Measurements from ENCODE around the gene HSPD1. TPM values are rescaled to one million over a fixed set of nuclear protein-coding genes. Genes with fewer than 3 reads are reported as not detected.

HSPD1 gene
- total and polyA plus RNA-seq, 9 of the 15 experiments (the other 6 are each of a cell fraction or from before 2014, with no cell fraction given) = 398 to 1,014 (median 622) TPM

DNA sequence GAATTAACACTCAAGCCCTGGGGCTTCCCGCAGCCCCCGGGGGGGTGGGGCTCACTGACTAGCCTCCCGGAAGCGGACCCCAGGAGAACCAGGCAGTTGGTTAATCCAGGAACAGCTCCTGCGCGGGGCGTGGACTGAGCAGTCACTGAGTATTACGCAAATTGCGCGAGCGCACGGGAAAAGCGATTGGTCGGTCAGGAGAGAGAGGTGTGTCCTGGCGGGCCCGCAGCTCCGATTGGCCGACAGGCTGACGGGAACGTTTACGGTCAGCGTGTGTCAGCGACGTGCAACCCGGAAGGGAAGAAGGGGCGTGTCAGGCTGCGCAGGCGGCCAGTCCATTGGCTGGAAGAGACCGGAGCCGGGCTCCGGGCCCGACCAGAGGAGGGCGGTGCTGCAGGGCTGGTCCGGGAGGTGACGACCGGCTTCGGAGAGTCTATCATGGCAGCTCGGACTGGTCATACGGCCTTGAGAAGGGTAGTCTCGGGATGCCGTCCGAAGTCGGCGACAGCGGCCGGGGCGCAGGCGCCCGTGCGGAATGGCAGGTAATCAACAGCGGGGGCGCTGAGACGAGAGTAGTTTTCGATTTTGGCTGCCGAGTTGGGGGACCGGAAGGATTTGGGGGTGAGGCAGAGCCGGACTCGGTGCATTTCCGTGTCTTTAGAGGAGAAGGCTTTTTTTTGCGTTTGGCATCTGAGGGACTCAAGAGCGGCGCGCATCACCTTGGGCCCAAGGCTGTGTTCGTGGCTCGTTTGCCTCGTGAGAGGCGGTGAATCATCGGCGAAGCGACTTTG, 46.3 kb downstream of the HSPD1 start, which contains the start of gene COQ10B (continued):
- TF ChIP-seq, protein P1, sequence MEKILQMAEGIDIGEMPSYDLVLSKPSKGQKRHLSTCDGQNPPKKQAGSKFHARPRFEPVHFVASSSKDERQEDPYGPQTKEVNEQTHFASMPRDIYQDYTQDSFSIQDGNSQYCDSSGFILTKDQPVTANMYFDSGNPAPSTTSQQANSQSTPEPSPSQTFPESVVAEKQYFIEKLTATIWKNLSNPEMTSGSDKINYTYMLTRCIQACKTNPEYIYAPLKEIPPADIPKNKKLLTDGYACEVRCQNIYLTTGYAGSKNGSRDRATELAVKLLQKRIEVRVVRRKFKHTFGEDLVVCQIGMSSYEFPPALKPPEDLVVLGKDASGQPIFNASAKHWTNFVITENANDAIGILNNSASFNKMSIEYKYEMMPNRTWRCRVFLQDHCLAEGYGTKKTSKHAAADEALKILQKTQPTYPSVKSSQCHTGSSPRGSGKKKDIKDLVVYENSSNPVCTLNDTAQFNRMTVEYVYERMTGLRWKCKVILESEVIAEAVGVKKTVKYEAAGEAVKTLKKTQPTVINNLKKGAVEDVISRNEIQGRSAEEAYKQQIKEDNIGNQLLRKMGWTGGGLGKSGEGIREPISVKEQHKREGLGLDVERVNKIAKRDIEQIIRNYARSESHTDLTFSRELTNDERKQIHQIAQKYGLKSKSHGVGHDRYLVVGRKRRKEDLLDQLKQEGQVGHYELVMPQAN (IDR thresholded peaks at IDR 0.05; ENCODE audit: borderline replicate concordance) = peak; percentile 50; the same call in 1 of the 2 replicates
- TF ChIP-seq, protein P2, sequence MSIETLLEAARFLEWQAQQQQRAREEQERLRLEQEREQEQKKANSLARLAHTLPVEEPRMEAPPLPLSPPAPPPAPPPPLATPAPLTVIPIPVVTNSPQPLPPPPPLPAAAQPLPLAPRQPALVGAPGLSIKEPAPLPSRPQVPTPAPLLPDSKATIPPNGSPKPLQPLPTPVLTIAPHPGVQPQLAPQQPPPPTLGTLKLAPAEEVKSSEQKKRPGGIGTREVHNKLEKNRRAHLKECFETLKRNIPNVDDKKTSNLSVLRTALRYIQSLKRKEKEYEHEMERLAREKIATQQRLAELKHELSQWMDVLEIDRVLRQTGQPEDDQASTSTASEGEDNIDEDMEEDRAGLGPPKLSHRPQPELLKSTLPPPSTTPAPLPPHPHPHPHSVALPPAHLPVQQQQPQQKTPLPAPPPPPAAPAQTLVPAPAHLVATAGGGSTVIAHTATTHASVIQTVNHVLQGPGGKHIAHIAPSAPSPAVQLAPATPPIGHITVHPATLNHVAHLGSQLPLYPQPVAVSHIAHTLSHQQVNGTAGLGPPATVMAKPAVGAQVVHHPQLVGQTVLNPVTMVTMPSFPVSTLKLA (conservative IDR thresholded peaks at IDR 0.05) = peak; percentile 60 to 82
- TF ChIP-seq, protein P3, sequence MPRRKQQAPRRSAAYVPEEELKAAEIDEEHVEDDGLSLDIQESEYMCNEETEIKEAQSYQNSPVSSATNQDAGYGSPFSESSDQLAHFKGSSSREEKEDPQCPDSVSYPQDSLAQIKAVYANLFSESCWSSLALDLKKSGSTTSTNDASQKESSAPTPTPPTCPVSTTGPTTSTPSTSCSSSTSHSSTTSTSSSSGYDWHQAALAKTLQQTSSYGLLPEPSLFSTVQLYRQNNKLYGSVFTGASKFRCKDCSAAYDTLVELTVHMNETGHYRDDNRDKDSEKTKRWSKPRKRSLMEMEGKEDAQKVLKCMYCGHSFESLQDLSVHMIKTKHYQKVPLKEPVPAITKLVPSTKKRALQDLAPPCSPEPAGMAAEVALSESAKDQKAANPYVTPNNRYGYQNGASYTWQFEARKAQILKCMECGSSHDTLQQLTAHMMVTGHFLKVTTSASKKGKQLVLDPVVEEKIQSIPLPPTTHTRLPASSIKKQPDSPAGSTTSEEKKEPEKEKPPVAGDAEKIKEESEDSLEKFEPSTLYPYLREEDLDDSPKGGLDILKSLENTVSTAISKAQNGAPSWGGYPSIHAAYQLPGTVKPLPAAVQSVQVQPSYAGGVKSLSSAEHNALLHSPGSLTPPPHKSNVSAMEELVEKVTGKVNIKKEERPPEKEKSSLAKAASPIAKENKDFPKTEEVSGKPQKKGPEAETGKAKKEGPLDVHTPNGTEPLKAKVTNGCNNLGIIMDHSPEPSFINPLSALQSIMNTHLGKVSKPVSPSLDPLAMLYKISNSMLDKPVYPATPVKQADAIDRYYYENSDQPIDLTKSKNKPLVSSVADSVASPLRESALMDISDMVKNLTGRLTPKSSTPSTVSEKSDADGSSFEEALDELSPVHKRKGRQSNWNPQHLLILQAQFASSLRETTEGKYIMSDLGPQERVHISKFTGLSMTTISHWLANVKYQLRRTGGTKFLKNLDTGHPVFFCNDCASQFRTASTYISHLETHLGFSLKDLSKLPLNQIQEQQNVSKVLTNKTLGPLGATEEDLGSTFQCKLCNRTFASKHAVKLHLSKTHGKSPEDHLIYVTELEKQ (CRISPR knock-in tag; IDR thresholded peaks at IDR 0.05) = no peak
- TF ChIP-seq FOXA1 (IDR thresholded peaks at IDR 0.05; ENCODE audit: borderline replicate concordance) (no peak), BCL6 (CRISPR knock-in tag; IDR thresholded peaks at IDR 0.05) (no peak), EZH2 (IDR thresholded peaks at IDR 0.05; ENCODE audit: borderline replicate concordance, low read depth, low read length) (no peak), NCOA1 (IDR thresholded peaks at IDR 0.05; ENCODE audit: low read depth) (peak; percentile 72), FIP1L1 (IDR thresholded peaks at IDR 0.05; ENCODE audit: low read depth, low read length, poor library complexity, severe bottlenecking) (peak; percentile 32), ZNF133 (CRISPR knock-in tag; IDR thresholded peaks at IDR 0.05) (no peak), ZNF232 (CRISPR knock-in tag; IDR thresholded peaks at IDR 0.05) (no peak), TCF7 (IDR thresholded peaks at IDR 0.05; ENCODE audit: borderline replicate concordance) (no peak), TRIM28 (IDR thresholded peaks at IDR 0.05) (no peak), MTA1 (IDR thresholded peaks at IDR 0.05; ENCODE audit: borderline replicate concordance) (no peak), SREBF1 (IDR thresholded peaks at IDR 0.05; ENCODE audit: borderline replicate concordance, low read depth, low read length) (0 out of 2 replicates have a peak, but pooled peaks have one; percentile 9), TFAM (CRISPR knock-in tag; conservative IDR thresholded peaks at IDR 0.05) (no peak), ZBTB8A (IDR thresholded peaks at IDR 0.05; ENCODE audit: partially characterized antibody) (no peak)
- TF ChIP-seq, protein P4, sequence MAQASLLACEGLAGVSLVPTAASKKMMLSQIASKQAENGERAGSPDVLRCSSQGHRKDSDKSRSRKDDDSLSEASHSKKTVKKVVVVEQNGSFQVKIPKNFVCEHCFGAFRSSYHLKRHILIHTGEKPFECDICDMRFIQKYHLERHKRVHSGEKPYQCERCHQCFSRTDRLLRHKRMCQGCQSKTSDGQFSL (CRISPR knock-in tag; IDR thresholded peaks at IDR 0.05) = no peak
- TF ChIP-seq, protein P4 (tag; IDR thresholded peaks at IDR 0.05) = no peak
- TF ChIP-seq, protein P5, sequence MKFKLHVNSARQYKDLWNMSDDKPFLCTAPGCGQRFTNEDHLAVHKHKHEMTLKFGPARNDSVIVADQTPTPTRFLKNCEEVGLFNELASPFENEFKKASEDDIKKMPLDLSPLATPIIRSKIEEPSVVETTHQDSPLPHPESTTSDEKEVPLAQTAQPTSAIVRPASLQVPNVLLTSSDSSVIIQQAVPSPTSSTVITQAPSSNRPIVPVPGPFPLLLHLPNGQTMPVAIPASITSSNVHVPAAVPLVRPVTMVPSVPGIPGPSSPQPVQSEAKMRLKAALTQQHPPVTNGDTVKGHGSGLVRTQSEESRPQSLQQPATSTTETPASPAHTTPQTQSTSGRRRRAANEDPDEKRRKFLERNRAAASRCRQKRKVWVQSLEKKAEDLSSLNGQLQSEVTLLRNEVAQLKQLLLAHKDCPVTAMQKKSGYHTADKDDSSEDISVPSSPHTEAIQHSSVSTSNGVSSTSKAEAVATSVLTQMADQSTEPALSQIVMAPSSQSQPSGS (CRISPR knock-in tag; IDR thresholded peaks at IDR 0.05) = no peak

All from K562 (cell line).